Fibroblast of lung (primary cell): ENCODE results near the gene UBR4.

ENCODE experiments used
- CTCF ChIP-seq, 2 donors: IDR thresholded peaks in 1 of 2; conservative IDR thresholded peaks in 1 of 2; 1 replicate in 1 of 2; 2 replicates in 1 of 2; pipeline ENCODE4 v1.5.1; 2011 to 2012; ENCODE audit warnings: low read length in 2 of 2, control low read depth in 1 of 2, inconsistent platforms in 1 of 2, low read depth in 1 of 2, mild to moderate bottlenecking in 1 of 2
- EZH2 ChIP-seq: IDR thresholded peaks from 2 replicates; pipeline ENCODE4 v1.5.1; 2012; ENCODE audit warnings: low read length, control low read depth, mild to moderate bottlenecking; ENCODE audit errors: missing control alignments

GRCh38 chr1:19222979-19223824 is 13.1 kb upstream of the UBR4 start:
- no peak for TF ChIP-seq CTCF (conservative IDR thresholded peaks at IDR 0.05 in 1 of 2, IDR thresholded peaks at IDR 0.05 in 1 of 2; ENCODE audit: low read depth in 1 of 2, low read length in 2 of 2)
- no peak for TF ChIP-seq EZH2
